GM21717 (cell line): ENCODE data around the gene ZNF226.
"Not testable (repeated sequence)": the region's sequence is repeated elsewhere in the genome, so short reads cannot be mapped to it uniquely, and the experiment has no call there.

Experiments
- ATAC-seq: cut with Tn5 transposase; IDR thresholded peaks from one replicate; pipeline ENCODE4 v1.9.1; 2021; ENCODE audit warnings: mild to moderate bottlenecking, moderate library complexity; ENCODE audit not compliant: unreplicated experiment

ZNF226 gene

DNA sequence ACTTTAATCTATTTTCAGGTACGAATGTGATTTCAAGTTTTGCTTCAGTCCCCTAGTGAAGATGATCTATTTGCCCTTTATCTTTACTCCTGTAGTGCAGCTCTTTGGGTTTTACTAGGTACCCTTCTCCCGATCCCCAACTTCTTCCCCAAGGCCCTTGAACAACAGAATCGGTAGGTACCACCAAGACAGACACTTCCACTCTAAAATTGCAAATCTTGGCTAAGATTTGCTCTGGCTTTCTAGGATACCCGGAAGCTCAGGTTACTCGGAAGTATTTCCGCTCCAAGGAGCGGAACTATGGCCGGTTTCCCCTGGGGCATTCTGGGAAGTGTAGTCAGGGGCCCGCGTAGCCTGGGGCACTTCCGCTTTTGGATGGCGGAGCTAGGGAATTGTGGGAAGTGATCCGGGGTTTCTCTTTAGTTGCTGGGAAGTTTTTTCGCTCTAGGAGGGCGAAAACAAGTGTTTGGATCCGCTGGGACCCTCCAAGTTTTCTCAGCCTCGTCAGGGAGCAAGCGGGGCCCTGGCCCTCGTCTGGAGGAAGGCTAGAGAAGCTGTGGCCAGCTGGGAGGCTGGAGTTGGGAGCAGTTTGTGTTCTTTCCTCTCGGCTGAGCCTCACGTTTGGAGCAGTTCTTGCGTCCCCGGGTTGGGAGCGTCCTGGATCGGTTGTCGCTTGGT is 42.4 kb downstream of the ZNF226 start:
- peak; percentile 78 for ATAC-seq

DNA sequence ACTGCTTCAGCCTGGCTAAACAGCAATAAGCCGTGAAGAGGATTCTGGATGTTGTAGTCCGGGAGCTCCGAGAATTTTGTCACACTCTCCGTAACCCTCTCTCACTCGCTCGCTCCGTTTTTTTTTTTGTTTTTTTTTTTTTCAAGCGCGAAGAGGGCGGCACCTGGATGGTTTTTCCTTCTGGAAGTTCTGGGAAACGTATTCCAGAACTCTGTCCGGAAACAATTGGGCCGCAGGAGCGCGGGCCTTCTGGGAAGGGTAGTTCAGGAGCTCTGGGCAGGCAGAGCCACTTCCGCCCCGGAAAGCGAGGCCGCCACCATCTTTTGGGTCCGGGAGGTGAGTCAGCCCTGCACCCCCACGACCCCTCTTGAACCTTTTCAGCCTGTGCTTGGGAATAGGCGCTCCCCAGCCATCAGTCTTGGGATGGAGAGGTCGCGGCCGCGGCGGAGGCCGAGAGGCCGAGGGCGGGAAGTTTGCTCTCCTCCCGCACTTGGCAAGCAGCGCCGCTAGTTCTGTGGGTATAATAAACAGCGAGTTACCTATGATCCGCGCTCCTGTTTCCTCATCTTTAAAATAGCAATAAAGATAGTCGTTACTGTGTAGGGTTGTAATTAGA is 47.5 kb downstream of the ZNF226 start, which contains the start of gene ZNF227:
Gene ZNF227 (plus strand): TSS at position 283 of the 616 bp plus-strand sequence. CDS start 5,261 bp downstream, outside the sequence.
- no peak for ATAC-seq

DNA sequence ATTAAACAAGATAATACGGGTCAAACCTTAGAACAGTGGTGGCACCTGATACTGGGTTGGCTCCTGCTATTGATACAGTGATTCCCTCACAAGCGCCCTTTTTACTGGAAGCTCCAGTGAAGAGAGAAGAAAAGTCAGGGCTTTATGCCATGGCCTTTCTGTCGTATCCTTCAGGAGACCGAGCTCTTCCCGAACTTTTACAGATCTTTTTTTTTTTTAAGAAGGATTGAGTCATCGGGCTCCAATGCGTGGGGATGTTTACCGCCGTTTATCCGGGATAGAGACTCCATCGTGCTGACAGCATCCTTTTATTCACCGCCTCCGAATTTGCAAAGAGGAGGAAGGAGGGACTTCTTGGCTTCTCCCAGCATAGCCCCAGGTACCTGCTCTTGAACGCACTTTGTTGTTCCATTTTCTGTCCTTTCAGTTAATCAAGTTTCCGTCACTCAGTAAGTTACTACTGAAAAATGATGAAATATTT is 48.0 kb downstream of the ZNF226 start:
- ATAC-seq = no peak

DNA sequence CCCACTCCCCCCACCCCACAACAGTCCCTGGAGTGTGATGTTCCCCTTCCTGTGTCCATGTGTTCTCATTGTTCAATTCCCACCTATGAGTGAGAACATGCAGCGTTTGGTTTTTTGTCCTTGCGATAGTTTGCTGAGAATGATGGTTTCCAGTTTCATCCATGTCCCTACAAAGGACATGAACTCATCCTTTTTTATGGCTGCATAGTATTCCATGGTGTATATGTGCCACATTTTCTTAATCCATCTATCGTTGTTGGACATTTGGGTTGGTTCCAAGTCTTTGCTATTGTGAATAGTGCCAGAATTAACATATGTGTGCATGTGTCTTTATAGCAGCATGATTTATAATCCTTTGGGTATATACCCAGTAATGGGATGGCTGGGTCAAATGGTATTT is 55.0 kb downstream of the ZNF226 start:
- not testable (repeated sequence) for ATAC-seq

DNA sequence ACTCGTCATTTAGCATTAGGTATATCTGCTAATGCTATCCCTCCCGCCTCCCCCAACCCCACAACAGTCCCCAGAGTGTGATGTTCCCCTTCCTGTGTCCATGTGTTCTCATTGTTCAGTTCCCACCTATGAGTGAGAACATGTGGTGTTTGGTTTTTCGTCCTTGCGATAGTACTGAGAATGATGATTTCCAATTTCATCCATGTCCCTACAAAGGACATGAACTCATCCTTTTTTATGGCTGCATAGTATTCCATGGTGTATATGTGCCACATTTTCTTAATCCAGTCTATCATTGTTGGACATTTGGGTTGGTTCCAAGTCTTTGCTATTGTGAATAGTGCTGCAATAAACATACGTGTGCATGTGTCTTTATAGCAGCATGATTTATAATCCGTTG is 55.9 kb downstream of the ZNF226 start:
- not testable (repeated sequence) for ATAC-seq

DNA sequence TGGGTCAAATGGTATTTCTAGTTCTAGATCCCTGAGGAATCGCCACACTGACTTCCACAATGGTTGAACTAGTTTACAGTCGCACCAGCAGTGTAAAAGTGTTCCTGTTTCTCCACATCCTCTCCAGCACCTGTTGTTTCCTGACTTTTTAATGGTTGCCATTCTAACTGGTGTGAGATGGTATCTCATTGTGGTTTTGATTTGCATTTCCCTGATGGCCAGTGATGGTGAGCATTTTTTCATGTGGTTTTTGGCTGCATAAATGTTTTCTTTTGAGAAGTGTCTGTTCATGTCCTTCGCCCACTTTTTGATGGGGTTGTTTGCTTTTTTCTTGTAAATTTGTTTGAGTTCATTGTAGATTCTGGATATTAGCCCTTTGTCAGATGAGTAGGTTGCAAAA is 56.4 kb downstream of the ZNF226 start:
- ATAC-seq = not testable (repeated sequence)
